ENCODE results near the gene KDELR3. TPM values are rescaled to one million over a fixed set of nuclear protein-coding genes. Genes with fewer than 3 reads are reported as not detected.

KDELR3 gene
- total RNA-seq, 1 experiment from 2014 or later = 33.1 TPM

- Histone ChIP-seq H3K27me3 (ENCODE audit: insufficient read depth, low read length) (no peaks in the 10 kb centered on the region), H2AFZ (ENCODE audit: low read depth, low read length, poor library complexity, severe bottlenecking) (no peak overlapping the region), H3K79me2 (ENCODE audit: insufficient read depth, low read length) (no peaks in the 10 kb centered on the region), H3K4me3 (replicated peaks in 1 of 2; ENCODE audit: low read depth in 1 of 2, low read length in 2 of 2) (no peak overlapping the region), H3K4me2 (ENCODE audit: low read length) (no peak overlapping the region), H3K36me3 (ENCODE audit: control insufficient read depth in 1 of 2, insufficient read depth in 2 of 2, low read length in 2 of 2) (no peaks in the 10 kb centered on the region), H3K9ac (ENCODE audit: low read length) (no peak overlapping the region), H3K4me1 (ENCODE audit: control insufficient read depth in 1 of 2, insufficient read depth in 2 of 2, low read length in 2 of 2) (peaks cover 10 to 35% of the 10 kb centered on the region in 2 experiments), H4K20me1 (ENCODE audit: insufficient read depth) (no peaks in the 10 kb centered on the region), H3K27ac (ENCODE audit: low read depth, low read length) (no peak overlapping the region), H3K9me3 (ENCODE audit: control insufficient read depth in 1 of 2, insufficient read depth in 1 of 2, low read depth in 1 of 2, low read length in 2 of 2) (no peaks in the 10 kb centered on the region), H3K9me2 (ENCODE audit: insufficient read depth) (no peaks in the 10 kb centered on the region)
- BruUV-seq (replicated peaks) = no TSS peak
- intact Hi-C loops (cut with micrococcal nuclease) = no loop called here
- POLR2A ChIA-PET = no interaction called here
- RAD21 ChIA-PET (ENCODE audit: low non-redundant PET in 1 of 2, low total read pairs in 2 of 2, uncharacterized antibody in 2 of 2, unreplicated experiment in 2 of 2) = no interaction called here
- ATAC-seq (no peak), DNase-seq (ENCODE audit: low read depth, low spot score) (no peak)
- CTCF ChIA-PET = no interaction called here
- TF ChIP-seq RAD21 (IDR thresholded peaks at IDR 0.05; ENCODE audit: low read depth) (no peak), POLR2AphosphoS5 (IDR thresholded peaks at IDR 0.05; ENCODE audit: low read depth, low read length) (no peak), EGR1 (IDR thresholded peaks at IDR 0.05; ENCODE audit: low read depth) (no peak), ZFX (IDR thresholded peaks at IDR 0.05) (no peak), TCF7L2 (IDR thresholded peaks at IDR 0.05; ENCODE audit: borderline replicate concordance, extremely low read depth, insufficient read depth, insufficient read length) (no peak), ZNF274 (IDR thresholded peaks at IDR 0.05; ENCODE audit: low read depth, low read length) (no peak), SRF (IDR thresholded peaks at IDR 0.05; ENCODE audit: low read depth) (no peak)
- TF ChIP-seq, protein P1, sequence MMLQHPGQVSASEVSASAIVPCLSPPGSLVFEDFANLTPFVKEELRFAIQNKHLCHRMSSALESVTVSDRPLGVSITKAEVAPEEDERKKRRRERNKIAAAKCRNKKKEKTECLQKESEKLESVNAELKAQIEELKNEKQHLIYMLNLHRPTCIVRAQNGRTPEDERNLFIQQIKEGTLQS (IDR thresholded peaks at IDR 0.05) = no peak
- TF ChIP-seq, protein P2, sequence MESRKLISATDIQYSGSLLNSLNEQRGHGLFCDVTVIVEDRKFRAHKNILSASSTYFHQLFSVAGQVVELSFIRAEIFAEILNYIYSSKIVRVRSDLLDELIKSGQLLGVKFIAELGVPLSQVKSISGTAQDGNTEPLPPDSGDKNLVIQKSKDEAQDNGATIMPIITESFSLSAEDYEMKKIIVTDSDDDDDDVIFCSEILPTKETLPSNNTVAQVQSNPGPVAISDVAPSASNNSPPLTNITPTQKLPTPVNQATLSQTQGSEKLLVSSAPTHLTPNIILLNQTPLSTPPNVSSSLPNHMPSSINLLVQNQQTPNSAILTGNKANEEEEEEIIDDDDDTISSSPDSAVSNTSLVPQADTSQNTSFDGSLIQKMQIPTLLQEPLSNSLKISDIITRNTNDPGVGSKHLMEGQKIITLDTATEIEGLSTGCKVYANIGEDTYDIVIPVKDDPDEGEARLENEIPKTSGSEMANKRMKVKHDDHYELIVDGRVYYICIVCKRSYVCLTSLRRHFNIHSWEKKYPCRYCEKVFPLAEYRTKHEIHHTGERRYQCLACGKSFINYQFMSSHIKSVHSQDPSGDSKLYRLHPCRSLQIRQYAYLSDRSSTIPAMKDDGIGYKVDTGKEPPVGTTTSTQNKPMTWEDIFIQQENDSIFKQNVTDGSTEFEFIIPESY (IDR thresholded peaks at IDR 0.05; ENCODE audit: extremely low read depth, insufficient replicate concordance, low read length) = no peak
Measured at GRCh38 chr22:38420734-38421133, 47.2 kb upstream of the KDELR3 start.

Data from HCT116 (cell line).